H1 (cell line): ENCODE measurements around the gene KIR2DL3. TPM values are rescaled to one million over a fixed set of nuclear protein-coding genes. Genes with fewer than 3 reads are reported as not detected.
"Not testable (repeated sequence)": the region's sequence is repeated elsewhere in the genome, so short reads cannot be mapped to it uniquely, and the experiment has no call there.

Experiments used
- CTCF ChIA-PET: fragments of 300-600 bp; sonication (Branson Sonifier 250); formaldehyde crosslinking; loops from one replicate; lab custom pipeline; 2021; ENCODE audit not compliant: partially characterized antibody; lab: Charles Lee
- POLR2A ChIA-PET: fragments of 300-600 bp; sonication (Branson Sonifier 250); formaldehyde crosslinking; loops from one replicate; lab custom pipeline; 2021; ENCODE audit warnings: inconsistent platforms; ENCODE audit not compliant: partially characterized antibody; lab: Charles Lee
- DNase-seq, 2 experiments: peaks; one replicate each; pipeline versions ENCODE4 v3.0.0 to v3.0.0-alpha.2; 2010 to 2022; ENCODE audit warnings: low spot score in 2 of 2, low read depth in 1 of 2, mixed read lengths in 1 of 2
- FAIRE-seq: peaks from 2 replicates; lab custom pipeline; 2011; peaks lifted over from hg19 to GRCh38; lab: Jason Lieb, UNC
- H2AFZ ChIP-seq: 2 replicates; pipeline ENCODE4 v1.8.1; 2012; ENCODE audit warnings: low read length, inconsistent platforms
- H2AK5ac ChIP-seq: 2 replicates; pipeline ENCODE4 v1.6.1; 2013; ENCODE audit warnings: low read depth, low read length
- H2BK120ac ChIP-seq: replicated peaks from 2 replicates; pipeline ENCODE3; 2013; ENCODE audit warnings: low read depth, low read length, inconsistent platforms
- H2BK12ac ChIP-seq: 2 replicates; pipeline ENCODE4 v1.6.1; 2013; ENCODE audit warnings: low read depth, low read length
- H2BK15ac ChIP-seq: 2 replicates; pipeline ENCODE4 v1.6.1; 2013; ENCODE audit warnings: low read length
- H2BK20ac ChIP-seq: 2 replicates; pipeline ENCODE4 v1.6.1; 2013; ENCODE audit warnings: low read length
- H2BK5ac ChIP-seq: 2 replicates; pipeline ENCODE4 v1.6.1; 2013; ENCODE audit warnings: low read depth, low read length
- H3K14ac ChIP-seq: 2 replicates; pipeline ENCODE4 v1.6.1; 2013; ENCODE audit warnings: inconsistent platforms; ENCODE audit not compliant: insufficient read length
- H3K18ac ChIP-seq: 2 replicates; pipeline ENCODE4 v1.6.1; 2013; ENCODE audit warnings: low read length; ENCODE audit errors: extremely low read depth
- H3K23ac ChIP-seq: 2 replicates; pipeline ENCODE4 v1.6.1; 2013; ENCODE audit warnings: inconsistent platforms; ENCODE audit not compliant: insufficient read length
- H3K23me2 ChIP-seq: 2 replicates; pipeline ENCODE4 v1.6.1; 2013; ENCODE audit warnings: low read depth, low read length
- H3K27ac ChIP-seq: 2 replicates; pipeline ENCODE4 v1.6.1; 2011; ENCODE audit warnings: low read depth, low read length, inconsistent platforms
- H3K27me3 ChIP-seq, 4 experiments: replicated peaks in 1 of 4; 1 replicate in 1 of 4; 2 replicates in 3 of 4; pipeline versions ENCODE4 v1.6.1 to v1.8.1; 2011 to 2013; ENCODE audit warnings: low read length in 3 of 4, mild to moderate bottlenecking in 3 of 4, inconsistent platforms in 2 of 4, mixed read lengths in 2 of 4, moderate library complexity in 1 of 4; ENCODE audit not compliant: control insufficient read depth in 3 of 4, insufficient read depth in 3 of 4; ENCODE audit errors: extremely low read depth in 1 of 4
- H3K36me3 ChIP-seq, 4 experiments: 2 replicates each; pipeline versions ENCODE4 v1.6.1 to v1.8.1; 2011 to 2013; ENCODE audit warnings: mild to moderate bottlenecking in 4 of 4, low read length in 3 of 4, moderate library complexity in 2 of 4, control low read depth in 1 of 4, inconsistent platforms in 1 of 4; ENCODE audit not compliant: insufficient read depth in 4 of 4, control insufficient read depth in 2 of 4
- H3K4ac ChIP-seq: replicated peaks from 2 replicates; pipeline ENCODE3; 2013; ENCODE audit warnings: low read length, low read depth, mixed read lengths, inconsistent platforms; ENCODE audit not compliant: insufficient read length
- H3K4me1 ChIP-seq, 4 experiments: replicated peaks in 1 of 4; 1 replicate in 1 of 4; 2 replicates in 3 of 4; pipeline versions ENCODE4 v1.6.1 to v1.8.1; 2011 to 2013; ENCODE audit warnings: low read length in 3 of 4, inconsistent platforms in 2 of 4, mixed read lengths in 1 of 4; ENCODE audit not compliant: insufficient read depth in 4 of 4, control insufficient read depth in 3 of 4
- H3K4me2 ChIP-seq, 2 experiments: 2 replicates each; pipeline versions ENCODE4 v1.6.1 to v1.8.1; 2011 to 2013; ENCODE audit warnings: low read depth in 2 of 2, low read length in 2 of 2, control low read depth in 1 of 2, inconsistent platforms in 1 of 2, mild to moderate bottlenecking in 1 of 2; ENCODE audit not compliant: insufficient read depth in 1 of 2
- H3K4me3 ChIP-seq, 4 experiments: fragments of 200-600, 300-600 bp in 1 of 4; sonication (generic), shearing (Covaris generic), sonication (Bioruptor Twin) in 1 of 4; 2 replicates each; pipeline versions ENCODE4 v1.5.1 to v1.8.1; 2011 to 2016; ENCODE audit warnings: low read length in 4 of 4, low read depth in 3 of 4, control low read depth in 2 of 4, inconsistent platforms in 2 of 4, mild to moderate bottlenecking in 2 of 4, mixed read lengths in 1 of 4, moderate library complexity in 1 of 4; ENCODE audit not compliant: insufficient read depth in 2 of 4; ENCODE audit errors: extremely low read depth in 1 of 4
- H3K56ac ChIP-seq: replicated peaks from 2 replicates; pipeline ENCODE3; 2013; ENCODE audit warnings: low read depth, mild to moderate bottlenecking, mixed read lengths, low read length, inconsistent platforms; ENCODE audit not compliant: insufficient read length
- H3K79me1 ChIP-seq: 2 replicates; pipeline ENCODE4 v1.6.1; 2013; ENCODE audit warnings: low read depth, low read length, control low read depth
- H3K79me2 ChIP-seq, 2 experiments: 2 replicates each; pipeline versions ENCODE4 v1.6.1 to v1.8.1; 2012 to 2013; ENCODE audit warnings: low read length in 2 of 2, mild to moderate bottlenecking in 2 of 2, inconsistent platforms in 1 of 2; ENCODE audit not compliant: insufficient read depth in 2 of 2, control insufficient read depth in 1 of 2
- H3K9ac ChIP-seq, 4 experiments: replicated peaks in 1 of 4; 1 replicate in 1 of 4; 2 replicates in 3 of 4; pipeline versions ENCODE4 v1.6.1 to v1.8.1; 2011 to 2013; ENCODE audit warnings: low read depth in 3 of 4, low read length in 3 of 4, control low read depth in 2 of 4, mild to moderate bottlenecking in 2 of 4, moderate library complexity in 2 of 4, inconsistent platforms in 1 of 4; ENCODE audit errors: extremely low read depth in 1 of 4
- H3K9me3 ChIP-seq, 2 experiments: 2 replicates each; pipeline versions ENCODE4 v1.6.1 to v1.8.1; 2012 to 2013; ENCODE audit warnings: mild to moderate bottlenecking in 2 of 2, moderate library complexity in 2 of 2, control low read depth in 1 of 2, inconsistent platforms in 1 of 2, low read depth in 1 of 2, low read length in 1 of 2, mixed read lengths in 1 of 2; ENCODE audit not compliant: insufficient read depth in 2 of 2
- H4K20me1 ChIP-seq, 2 experiments: replicated peaks in 1 of 2; 2 replicates each; pipeline versions ENCODE3 to v1.8.1; 2011 to 2013; ENCODE audit warnings: inconsistent platforms in 2 of 2, low read length in 2 of 2, mild to moderate bottlenecking in 1 of 2; ENCODE audit not compliant: insufficient read depth in 2 of 2, control insufficient read depth in 1 of 2
- H4K5ac ChIP-seq: 2 replicates; pipeline ENCODE4 v1.6.1; 2013; ENCODE audit warnings: low read length, low read depth, mixed read lengths, inconsistent platforms; ENCODE audit not compliant: insufficient read length
- H4K8ac ChIP-seq: 2 replicates; pipeline ENCODE4 v1.8.0; 2013; ENCODE audit warnings: mild to moderate bottlenecking, moderate library complexity, low read length, inconsistent platforms; ENCODE audit not compliant: insufficient read depth; ENCODE audit errors: extremely low read depth
- H4K91ac ChIP-seq: replicated peaks from 2 replicates; pipeline ENCODE3; 2013; ENCODE audit warnings: low read length, mixed read lengths, inconsistent platforms; ENCODE audit not compliant: insufficient read length
- WGBS, 2 experiments: shearing (Covaris generic) in 1 of 2; methylation state at CpG; one replicate each; pipeline versions ENCODE4 v1.1.6 to v1.1.7; 2013 to 2015; ENCODE audit warnings: low lambda C conversion rate in 2 of 2, mixed read lengths in 2 of 2, inconsistent platforms in 1 of 2, low coverage in 1 of 2, missing lambda C conversion rate in 1 of 2; ENCODE audit not compliant: insufficient replicate concordance in 2 of 2, insufficient coverage in 1 of 2, insufficient read length in 1 of 2; ENCODE audit errors: extremely low coverage in 1 of 2, missing lambda C conversion rate in 1 of 2; 5-methylcytosine and 5-hydroxymethylcytosine counted together
- polyA plus RNA-seq, 7 experiments: library from polyadenylated mRNA; depleted of rRNA in 3 of 7; stranded (reverse) in 5 of 7; unstranded in 2 of 7; fragments of >200 nt in 5 of 7; fragments of 200-250 nt in 2 of 7; gene quantifications; 1 replicate in 5 of 7; 2 replicates in 1 of 7; 4 replicates in 1 of 7; pipeline versions ENCODE4 v1.2.1 to v1.2.3, GENCODE V29; 2011 to 2013; ENCODE audit warnings: missing spikeins in 2 of 7, mixed read lengths in 2 of 7
- total RNA-seq: library from RNA; stranded (reverse); fragmentation: NEBNext Ultra II Directional; extraction: Animal tissue kit (Norgen Biotek cat#: 25700); gene quantifications from 2 replicates; pipeline ENCODE4 v1.2.1, GENCODE V29; 2021

The KIR2DL3 gene
- total and polyA plus RNA-seq, 2 of the 8 experiments (the other 6 are each of a cell fraction or from before 2014, with no cell fraction given): not detected

GRCh38 chr19:54766464-54766863 is 28.2 kb downstream of the KIR2DL3 start:
- H2BK5ac ChIP-seq, H2AK5ac ChIP-seq, H3K79me1 ChIP-seq, H3K4me1 ChIP-seq, H3K4me3 ChIP-seq, H3K4ac ChIP-seq, H2BK120ac ChIP-seq, H3K79me2 ChIP-seq, H2BK12ac ChIP-seq, H3K9ac ChIP-seq, H3K14ac ChIP-seq, H3K27me3 ChIP-seq, H2AFZ ChIP-seq, H3K23ac ChIP-seq, H3K23me2 ChIP-seq, H4K8ac ChIP-seq, H3K36me3 ChIP-seq, H4K5ac ChIP-seq, H4K20me1 ChIP-seq, POLR2A ChIA-PET, H4K91ac ChIP-seq, H3K56ac ChIP-seq, DNase-seq, H2BK15ac ChIP-seq, H2BK20ac ChIP-seq, H3K4me2 ChIP-seq, H3K18ac ChIP-seq, FAIRE-seq, H3K27ac ChIP-seq, CTCF ChIA-PET: not testable (repeated sequence)
- 58% methylated on average over 3 of the region's 4 CpGs; no CpG with 5 or more reads in 1 of the 2 experiments for WGBS, 2 experiments
- H3K9me3 ChIP-seq: peaks cover 21 to 65% of the 10 kb centered on the region in 2 experiments

- H3K36me3 ChIP-seq, H2AFZ ChIP-seq, POLR2A ChIA-PET, H3K79me2 ChIP-seq, H4K5ac ChIP-seq, H3K56ac ChIP-seq, H2BK20ac ChIP-seq, H2BK15ac ChIP-seq, FAIRE-seq, H2AK5ac ChIP-seq, H3K18ac ChIP-seq, H3K4me3 ChIP-seq, H3K9ac ChIP-seq, H4K91ac ChIP-seq, H3K4me2 ChIP-seq, H3K14ac ChIP-seq, H2BK12ac ChIP-seq, H4K20me1 ChIP-seq, H2BK120ac ChIP-seq, H3K4ac ChIP-seq, H3K79me1 ChIP-seq, H4K8ac ChIP-seq, H3K23me2 ChIP-seq, H3K27ac ChIP-seq, H3K4me1 ChIP-seq, H2BK5ac ChIP-seq, DNase-seq, H3K23ac ChIP-seq, H3K27me3 ChIP-seq, CTCF ChIA-PET: not testable (repeated sequence)
- WGBS, 2 experiments: 86% methylated on average over 15 of the region's 15 CpGs; no CpG with 5 or more reads in 1 of the 2 experiments
- H3K9me3 ChIP-seq: peaks cover 36 to 68% of the 10 kb centered on the region in 2 experiments
These were observed 31.3 kb downstream of the KIR2DL3 start, which contains the start of gene KIR2DL1 for GRCh38 chr19:54769646-54770045. Gene KIR2DL1, plus strand, starts transcription at chr19:54769793. Its CDS starts 58 bp downstream, at chr19:54769851.
